Measurements from ENCODE around the gene CASP2.

- no peak for TF ChIP-seq CTCF (IDR thresholded peaks at IDR 0.05)
- no peak for TF ChIP-seq POLR2A (IDR thresholded peaks at IDR 0.05)
- TF ChIP-seq POLR2AphosphoS5 (IDR thresholded peaks at IDR 0.05), result no peak
Measured at GRCh38 chr7:143314127-143314526, 26.0 kb downstream of the CASP2 start.
